Stimulated activated CD4-positive, alpha-beta T cell treated with anti-CD3 and anti-CD28 coated beads, Interleukin-12 subunit alpha, Interleukin-12 subunit beta, amount 100 ng/mL, for 4 hours (primary cell): ENCODE data around the gene RBM23.

Experiments used
- DNase-seq: peaks from one replicate; pipeline ENCODE4 v3.0.0-alpha.2; 2020

RBM23 gene

DNA sequence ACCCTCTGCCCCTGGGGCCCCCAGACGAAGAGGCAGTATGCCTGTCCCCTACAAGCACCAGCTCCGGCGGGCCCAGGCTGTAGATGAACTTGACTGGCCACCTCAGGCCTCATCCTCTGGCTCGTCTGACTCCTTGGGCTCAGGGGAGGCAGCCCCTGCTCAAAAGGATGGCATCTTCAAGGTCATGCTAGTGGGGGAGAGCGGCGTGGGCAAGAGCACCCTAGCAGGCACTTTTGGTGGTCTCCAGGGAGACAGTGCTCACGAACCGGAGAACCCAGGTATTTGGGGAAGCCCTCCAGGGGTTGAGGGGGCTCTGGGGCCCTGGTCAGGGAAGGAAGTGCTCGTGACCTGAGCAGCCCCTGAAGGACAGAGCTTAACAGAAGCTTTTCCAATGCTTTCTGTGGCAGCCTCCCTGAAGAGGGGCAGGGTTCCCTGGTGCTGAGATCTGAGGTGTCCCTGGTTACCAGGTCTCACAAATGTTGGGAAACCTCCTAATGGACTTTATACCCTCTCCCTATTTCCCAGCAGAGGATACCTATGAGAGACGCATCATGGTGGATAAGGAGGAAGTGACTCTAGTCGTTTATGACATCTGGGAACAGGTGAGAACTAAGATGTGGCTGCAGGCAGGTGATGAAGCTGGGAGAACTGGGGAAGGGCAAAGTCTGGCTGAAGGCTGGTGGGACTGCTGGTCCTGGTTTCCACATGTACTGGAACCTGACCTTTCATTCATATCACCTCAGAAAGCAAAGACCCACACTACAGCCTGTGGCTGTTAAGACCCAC, 34.0 kb downstream of the RBM23 start:
- no peak for DNase-seq

DNA sequence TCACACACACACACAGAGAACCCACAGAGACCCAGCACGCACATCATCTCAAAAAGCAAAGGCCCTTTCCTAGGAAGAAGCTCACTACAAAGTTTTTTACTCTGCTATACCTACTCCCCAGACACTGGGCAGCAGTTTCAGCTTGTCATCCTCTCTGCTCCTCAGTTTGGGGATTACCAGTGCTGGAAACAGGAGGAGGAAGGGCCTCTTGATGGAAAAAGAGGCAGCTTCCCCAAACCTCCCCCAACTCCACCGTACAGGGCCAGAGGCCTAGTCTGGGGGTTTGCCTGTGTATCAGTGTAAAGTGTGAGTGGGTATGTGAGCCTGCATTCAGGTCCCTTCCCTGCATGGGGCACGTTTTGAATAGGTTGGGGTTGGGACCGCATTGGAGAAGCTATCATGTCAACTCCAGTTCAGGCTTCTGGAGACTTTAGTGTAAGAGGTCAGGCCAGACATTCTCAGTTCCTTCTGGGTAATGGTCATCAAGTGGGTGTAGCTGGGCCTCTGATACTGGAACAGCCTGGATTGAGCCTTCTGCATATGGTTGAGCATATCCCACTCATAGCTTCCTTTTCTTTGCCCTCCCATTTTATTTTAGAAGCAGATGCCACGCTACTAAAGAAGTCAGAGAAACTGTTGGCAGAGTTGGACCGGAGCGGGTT, 34.7 kb downstream of the RBM23 start:
- no peak for DNase-seq

DNA sequence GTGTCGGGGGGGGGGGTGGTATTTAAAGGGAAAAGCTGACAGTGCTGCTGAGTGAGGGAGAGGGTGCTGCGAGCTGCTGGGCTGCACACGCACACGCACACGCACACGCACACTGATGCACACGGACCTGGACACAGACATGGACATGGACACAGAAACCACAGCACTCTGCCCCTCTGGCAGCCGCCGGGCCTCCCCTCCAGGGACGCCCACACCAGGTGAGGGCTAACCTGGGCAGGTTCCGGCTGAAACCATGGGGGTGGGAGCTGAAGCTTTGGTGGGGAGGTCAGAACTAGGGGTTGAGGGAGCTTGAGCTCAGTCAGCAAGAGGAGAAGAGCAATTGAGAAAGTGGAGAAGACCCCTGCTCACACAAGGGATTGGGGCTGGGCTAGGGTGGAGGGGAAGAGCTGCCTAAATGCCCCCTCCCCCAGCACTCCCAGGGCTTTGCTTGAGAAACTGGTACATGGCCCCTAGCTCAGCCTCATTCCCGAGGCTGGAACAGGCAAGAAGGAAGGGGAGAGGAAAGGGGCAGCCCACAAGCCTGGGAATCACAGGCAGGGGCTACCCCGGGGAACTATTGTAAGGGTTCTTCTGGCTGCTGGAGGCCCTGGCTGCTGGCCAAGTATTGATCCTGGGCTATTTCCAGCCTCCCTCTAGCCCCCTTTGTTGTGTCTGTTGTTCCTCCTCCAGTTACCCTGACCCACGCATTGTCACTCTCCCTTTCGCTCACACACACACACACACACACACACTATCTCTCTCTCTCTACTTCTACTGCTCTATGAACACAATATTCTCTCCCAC, 35.6 kb downstream of the RBM23 start, which contains the start of gene REM2:
TSS of gene REM2 (plus strand) at position 50 of the 804 bp plus-strand sequence. CDS start at position 116, 66 bp downstream.
- DNase-seq, result no peak

DNA sequence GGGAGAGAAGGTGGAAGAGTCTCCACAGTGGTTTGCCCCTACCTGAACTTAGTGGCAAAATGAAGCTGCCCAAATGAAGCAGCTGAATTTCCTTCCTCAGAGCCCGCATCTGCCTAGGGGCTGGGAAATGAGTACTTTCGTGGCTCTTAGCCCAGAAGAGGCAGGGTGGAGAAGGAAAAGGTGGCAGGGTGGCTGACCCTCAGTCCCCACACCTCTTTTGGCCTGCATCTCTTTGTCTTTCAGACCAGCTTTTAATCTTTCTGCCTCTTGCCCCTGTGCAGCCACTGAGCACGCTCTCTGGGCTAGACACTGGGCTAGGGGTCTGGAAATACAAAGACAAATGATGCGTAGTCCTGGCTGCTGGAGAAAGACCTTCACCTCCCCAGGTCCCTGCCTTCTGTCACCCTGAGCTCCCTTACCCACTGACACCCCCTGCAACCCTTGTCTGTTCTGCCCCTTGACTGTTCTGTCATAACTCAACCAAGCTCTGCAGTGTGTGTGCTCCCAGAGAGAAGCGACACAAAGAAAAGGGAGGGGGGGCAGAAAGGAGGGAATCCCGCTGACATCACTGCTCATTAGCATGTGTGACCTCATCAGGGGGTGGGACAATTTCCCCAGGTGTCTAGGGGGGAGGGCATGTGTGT, 36.3 kb downstream of the RBM23 start:
- DNase-seq, result no peak

DNA sequence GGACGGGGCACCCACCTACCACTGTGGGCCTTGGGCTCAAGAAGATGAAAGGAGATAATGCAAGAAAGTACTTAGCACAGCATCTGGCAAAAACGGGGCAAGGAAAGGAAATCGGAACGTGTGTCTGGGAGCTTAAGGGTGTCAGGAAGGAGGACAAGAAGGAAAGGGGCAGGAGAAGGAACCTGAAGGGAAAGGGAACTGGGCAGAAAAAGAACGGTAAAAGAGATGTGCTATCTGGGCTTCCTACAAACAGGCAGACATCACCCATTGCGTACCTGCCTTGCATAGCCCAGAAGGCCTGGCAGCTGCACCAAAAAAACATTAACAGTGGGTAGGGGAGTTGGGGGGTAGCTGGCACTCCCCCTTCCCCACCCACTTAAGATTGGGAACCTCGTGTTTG, 36.9 kb downstream of the RBM23 start:
- DNase-seq, result no peak

- no peak for DNase-seq
Measured at GRCh38 chr14:22878271-22879246, 40.4 kb downstream of the RBM23 start.

DNA sequence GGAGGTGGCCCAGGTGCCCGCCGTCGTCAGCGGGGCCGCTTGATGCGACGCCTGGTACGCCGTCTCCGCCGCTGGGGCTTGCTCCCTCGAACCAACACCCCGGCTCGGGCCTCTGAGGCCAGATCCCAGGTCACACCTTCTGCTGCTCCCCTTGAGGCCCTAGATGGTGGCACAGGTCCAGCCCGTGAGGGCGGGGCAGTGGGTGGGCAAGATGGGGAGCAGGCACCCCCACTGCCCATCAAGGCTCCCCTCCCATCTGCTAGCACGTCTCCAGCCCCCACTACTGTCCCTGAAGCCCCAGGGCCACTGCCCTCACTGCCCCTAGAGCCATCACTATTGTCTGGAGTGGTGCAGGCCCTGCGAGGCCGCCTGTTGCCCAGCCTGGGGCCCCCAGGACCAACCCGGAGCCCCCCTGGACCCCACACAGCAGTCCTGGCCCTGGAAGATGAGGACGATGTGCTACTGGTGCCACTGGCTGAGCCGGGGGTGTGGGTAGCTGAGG, 41.9 kb downstream of the RBM23 start:
- DNase-seq, result no peak

GRCh38 chr14:22875748-22876319, 43.1 kb downstream of the RBM23 start:
- DNase-seq, result no peak

DNA sequence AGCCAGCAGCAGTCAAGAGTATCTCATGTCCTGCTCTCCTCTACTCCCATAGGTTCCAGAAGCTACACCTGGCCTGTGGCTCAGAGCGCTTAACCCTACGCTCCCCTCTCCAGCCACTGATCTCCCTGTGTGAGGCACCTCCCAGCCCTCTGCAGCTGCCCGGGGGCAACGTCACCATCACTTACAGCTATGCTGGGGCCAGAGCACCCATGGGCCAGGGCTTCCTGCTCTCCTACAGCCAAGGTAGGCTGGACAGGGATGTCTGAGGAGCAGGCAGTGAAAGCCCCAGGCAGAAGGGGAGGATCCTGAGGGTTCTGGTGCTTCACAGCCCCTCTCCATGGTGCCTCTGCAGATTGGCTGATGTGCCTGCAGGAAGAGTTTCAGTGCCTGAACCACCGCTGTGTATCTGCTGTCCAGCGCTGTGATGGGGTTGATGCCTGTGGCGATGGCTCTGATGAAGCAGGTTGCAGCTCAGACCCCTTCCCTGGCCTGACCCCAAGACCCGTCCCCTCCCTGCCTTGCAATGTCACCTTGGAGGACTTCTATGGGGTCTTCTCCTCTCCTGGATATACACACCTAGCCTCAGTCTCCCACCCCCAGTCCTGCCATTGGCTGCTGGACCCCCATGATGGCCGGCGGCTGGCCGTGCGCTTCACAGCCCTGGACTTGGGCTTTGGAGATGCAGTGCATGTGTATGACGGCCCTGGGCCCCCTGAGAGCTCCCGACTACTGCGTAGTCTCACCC, 43.8 kb downstream of the RBM23 start:
- no peak for DNase-seq

GRCh38 chr14:22872833-22873520, 46.0 kb downstream of the RBM23 start:
- DNase-seq, result no peak

DNA sequence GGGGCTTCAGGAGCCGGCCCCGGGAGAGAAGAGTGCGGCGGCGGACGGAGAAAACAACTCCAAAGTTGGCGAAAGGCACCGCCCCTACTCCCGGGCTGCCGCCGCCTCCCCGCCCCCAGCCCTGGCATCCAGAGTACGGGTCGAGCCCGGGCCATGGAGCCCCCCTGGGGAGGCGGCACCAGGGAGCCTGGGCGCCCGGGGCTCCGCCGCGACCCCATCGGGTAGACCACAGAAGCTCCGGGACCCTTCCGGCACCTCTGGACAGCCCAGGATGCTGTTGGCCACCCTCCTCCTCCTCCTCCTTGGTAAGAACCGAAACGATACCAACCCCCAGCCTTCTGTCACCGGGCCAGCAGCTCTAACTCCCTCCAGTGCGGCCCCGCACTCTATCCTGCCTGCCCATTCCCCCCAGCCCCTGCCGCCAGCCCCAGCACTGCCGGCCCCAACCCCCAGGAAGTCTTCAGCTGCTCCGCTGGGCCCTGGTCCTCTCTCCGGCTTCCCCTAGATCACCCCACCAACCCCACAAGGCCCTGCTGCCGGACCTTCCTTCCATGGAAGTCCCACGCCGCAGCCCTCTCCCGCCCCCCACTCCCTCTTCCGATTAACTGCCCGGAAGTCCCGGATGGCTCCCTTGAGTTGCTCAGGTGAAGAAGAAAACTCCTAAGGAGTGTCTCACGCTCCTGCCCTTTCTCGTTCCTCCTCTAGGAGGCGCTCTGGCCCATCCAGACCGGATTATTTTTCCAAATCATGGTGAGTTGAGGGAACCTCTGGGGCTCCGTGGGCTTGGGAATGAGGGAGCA, 46.7 kb downstream of the RBM23 start:
- DNase-seq, result peak; percentile 66

DNA sequence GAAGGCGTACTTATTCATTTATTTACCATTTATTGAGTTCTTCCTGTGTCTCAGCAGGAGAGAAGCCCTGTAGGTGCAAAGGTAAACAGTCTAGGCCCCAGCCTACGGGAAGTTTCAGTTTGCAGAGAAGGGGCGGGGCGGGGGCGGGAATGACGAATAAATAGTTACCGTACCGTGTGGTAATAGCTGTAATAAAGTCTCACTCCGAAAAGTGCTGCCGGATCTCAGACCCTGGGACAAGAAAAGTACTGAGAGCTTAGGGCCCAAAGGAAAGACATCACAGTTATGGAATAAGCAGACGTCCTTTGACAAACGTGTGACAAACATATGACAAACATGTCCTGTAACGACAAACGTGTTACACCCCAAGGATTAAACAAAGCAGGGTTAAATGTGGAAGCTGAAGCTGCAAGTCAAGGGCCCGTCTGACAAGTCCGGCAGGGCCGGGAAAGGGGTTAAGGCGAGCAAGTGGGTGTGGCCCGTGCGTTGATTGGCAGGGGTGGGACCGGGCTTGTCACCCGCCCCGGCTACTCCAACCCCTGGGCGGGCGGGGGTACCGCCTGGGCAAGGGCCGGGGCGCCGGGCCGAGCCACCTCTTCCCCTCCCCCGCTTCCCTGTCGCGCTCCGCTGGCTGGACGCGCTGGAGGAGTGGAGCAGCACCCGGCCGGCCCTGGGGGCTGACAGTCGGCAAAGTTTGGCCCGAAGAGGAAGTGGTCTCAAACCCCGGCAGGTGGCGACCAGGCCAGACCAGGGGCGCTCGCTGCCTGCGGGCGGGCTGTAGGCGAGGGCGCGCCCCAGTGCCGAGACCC, 47.5 kb downstream of the RBM23 start, which contains the start of gene LRP10:
TSS of gene LRP10 (plus strand) at position 517 of the 809 bp plus-strand sequence. CDS start 564 bp downstream, outside the sequence.
- peak; percentile 75 for DNase-seq

DNA sequence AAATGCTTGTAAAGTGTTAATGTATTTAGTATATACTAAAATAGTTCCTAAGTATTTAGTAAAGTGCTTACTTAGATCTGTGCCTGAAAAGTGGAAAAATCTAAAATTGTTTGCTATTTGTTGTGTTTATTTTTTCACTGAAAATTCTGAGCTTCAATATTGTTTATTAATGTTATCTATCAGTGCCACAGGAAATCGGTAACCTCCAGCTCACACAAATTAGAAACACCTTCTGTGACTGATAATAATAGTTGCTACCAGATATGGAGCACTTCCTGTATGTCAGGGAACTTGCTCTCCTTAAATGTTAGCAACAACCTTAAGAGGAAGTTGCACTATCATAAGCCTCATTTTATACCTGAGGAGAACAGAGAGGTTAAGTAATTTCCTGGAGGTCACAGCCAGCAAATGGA, 48.1 kb downstream of the RBM23 start:
- DNase-seq, result no peak

DNA sequence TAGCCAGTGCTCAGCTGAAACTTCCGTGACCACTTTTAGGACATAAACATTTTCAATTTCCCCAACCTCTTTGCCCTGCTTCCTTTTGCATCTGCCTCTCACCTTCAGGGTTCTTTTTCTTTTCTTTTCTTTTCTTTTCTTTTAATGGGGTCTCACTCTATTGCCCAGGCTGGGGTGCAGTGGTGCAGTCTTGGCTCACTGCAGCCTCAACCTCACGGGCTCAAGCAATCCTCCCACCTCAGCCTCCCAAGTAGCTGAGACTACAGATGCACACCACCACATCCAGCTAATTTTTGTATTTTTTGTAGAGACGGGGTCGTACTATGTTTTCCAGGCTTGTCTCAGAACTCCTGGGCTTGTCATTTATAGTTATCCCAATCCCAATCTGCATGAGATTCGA, 52.1 kb downstream of the RBM23 start:
- no peak for DNase-seq

GRCh38 chr14:22865424-22866405, 53.2 kb downstream of the RBM23 start:
- DNase-seq, result no peak

GRCh38 chr14:22864979-22865378, 54.0 kb downstream of the RBM23 start:
- DNase-seq, result no peak

GRCh38 chr14:22861651-22862050, 57.3 kb downstream of the RBM23 start:
- DNase-seq, result no peak
